GM12878 (cell line): ENCODE data around the gene JAG1.

ENCODE experiments used
- ASH2L ChIP-seq: fragments of 300-600, 200-600 bp; sonication (generic); IDR thresholded peaks from 2 replicates; pipeline ENCODE4 v1.6.1; 2017; ENCODE audit warnings: low read depth, mild to moderate bottlenecking, borderline replicate concordance
- CREB1 ChIP-seq: IDR thresholded peaks from 2 replicates; pipeline ENCODE4 v1.6.1; 2012; ENCODE audit warnings: low read depth, mild to moderate bottlenecking, inconsistent platforms
- CTCF ChIP-seq, 3 experiments: IDR thresholded peaks in 2 of 3; conservative IDR thresholded peaks in 1 of 3; 2 replicates each; pipeline ENCODE4 v1.5.1; 2011; ENCODE audit warnings: low read depth in 3 of 3, low read length in 3 of 3, mild to moderate bottlenecking in 3 of 3, control low read depth in 2 of 3, moderate library complexity in 2 of 3, inconsistent platforms in 1 of 3, mixed read lengths in 1 of 3; ENCODE audit not compliant: control insufficient read depth in 2 of 3, insufficient read depth in 1 of 3; ENCODE audit errors: extremely low read depth in 1 of 3
- MAX ChIP-seq: IDR thresholded peaks from 2 replicates; pipeline ENCODE4 v1.6.1; 2012; ENCODE audit warnings: low read depth, low read length, improper control_type of control experiment
- NKRF ChIP-seq: fragments of 450-650 bp; conservative IDR thresholded peaks from 2 replicates; pipeline ENCODE4 v1.6.1; 2017; ENCODE audit warnings: mild to moderate bottlenecking, moderate library complexity
- NRF1 ChIP-seq: conservative IDR thresholded peaks from 2 replicates; pipeline ENCODE4 v1.6.1; 2011; ENCODE audit warnings: mild to moderate bottlenecking, low read depth, low read length, improper control_type of control experiment
- POLR2A ChIP-seq: IDR thresholded peaks from 2 replicates; pipeline ENCODE4 v1.6.1; 2011; ENCODE audit warnings: low read depth, mild to moderate bottlenecking, low read length

DNA sequence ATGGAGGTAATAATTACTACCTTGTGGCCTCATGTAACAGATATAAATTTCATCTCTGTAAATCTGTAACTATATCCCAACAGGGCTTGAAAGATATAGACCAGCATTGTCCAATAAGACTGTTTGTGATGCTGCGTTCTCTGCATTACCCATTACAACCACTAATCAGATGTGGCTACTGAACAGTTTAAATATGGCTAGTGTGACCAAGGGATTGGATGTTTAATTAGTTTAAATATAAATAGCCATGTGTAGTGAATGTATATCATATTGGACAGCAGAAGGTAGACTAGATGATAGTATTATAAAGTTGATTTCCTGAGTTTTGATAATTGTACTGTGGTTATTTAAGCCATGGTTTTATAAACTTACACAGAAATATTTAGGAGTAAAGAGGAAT lies 27.8 kb upstream of the JAG1 start:
- no peak for TF ChIP-seq CTCF (IDR thresholded peaks at IDR 0.05 in 2 of 3, conservative IDR thresholded peaks at IDR 0.05 in 1 of 3; ENCODE audit: control insufficient read depth in 2 of 3, extremely low read depth in 1 of 3, insufficient read depth in 1 of 3, low read depth in 3 of 3, low read length in 3 of 3)
- TF ChIP-seq NRF1, result no peak
- no peak for TF ChIP-seq CREB1
- no peak for TF ChIP-seq POLR2A
- no peak for TF ChIP-seq MAX
- no peak for TF ChIP-seq NKRF
- no peak for TF ChIP-seq ASH2L
